ENCODE data around the gene BMP7.
"Not testable (repeated sequence)": the region's sequence is repeated elsewhere in the genome, so short reads cannot be mapped to it uniquely, and the experiment has no call there.

BMP7 gene

GRCh38 chr20:57173041-57173440 is 93.4 kb downstream of the BMP7 start:
- DNase-seq: no peak

- DNase-seq: no peak
These were observed 96.1 kb downstream of the BMP7 start for GRCh38 chr20:57170343-57170742.

DNA sequence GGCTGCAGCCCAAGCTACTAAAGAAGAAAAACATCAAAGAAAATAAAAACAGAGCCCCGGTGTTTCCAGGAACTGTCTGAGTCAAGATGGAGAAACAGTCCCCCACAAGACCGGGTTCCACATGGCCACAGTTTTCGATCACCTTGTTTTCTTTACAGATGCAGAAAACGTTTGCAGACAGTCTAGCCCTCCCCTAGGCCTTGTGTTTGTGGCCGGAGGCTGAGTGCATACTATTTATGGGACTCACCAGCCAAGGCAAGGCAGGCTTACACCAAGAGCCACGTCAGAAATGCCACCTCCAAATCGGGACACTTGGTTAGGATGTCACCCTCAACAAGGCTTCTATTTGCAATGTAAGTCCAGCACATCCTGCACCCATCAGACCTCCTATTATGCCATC is 97.3 kb downstream of the BMP7 start:
- DNase-seq: no peak

DNA sequence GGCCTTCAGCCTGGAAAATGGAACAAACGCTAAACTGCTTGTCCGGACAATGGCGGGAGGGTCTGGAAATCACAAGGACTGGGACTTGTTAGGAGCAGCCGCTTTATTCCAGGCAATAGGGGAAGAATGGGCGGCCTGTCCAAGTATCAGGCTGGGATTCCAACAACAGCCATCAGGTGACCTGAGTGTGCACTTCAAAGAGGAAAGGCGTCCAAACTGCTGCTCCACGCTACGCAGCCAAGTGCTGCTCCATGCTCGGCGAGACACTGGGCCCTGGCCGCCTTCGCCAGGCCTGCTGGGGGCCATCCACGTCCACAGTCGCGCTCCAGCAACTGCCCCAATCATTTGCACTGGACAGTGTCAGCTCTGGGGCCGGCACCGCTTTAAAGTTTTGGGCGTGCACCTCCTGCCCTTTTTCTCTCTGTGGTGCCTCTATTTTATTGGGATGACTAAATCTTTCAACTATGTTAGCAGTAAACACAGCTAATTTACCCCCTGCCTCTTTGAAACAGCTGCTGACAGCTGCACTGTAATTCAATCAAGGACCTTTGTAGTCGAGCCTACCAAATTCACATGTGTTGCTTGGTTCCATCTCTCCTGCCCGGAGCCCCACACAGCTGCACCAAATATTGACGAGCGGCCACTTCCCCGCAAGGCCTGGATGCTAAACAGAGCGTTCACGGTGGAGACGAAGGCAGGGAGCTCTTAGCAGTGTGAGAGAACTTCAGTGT is 98.3 kb downstream of the BMP7 start:
- DNase-seq: peak in 8 of 56 donors; percentile 4 to 35 (median 12)

- DNase-seq: no peak
These were observed 99.2 kb downstream of the BMP7 start for GRCh38 chr20:57167292-57167655.

- no peak for DNase-seq
These were observed 99.7 kb downstream of the BMP7 start for GRCh38 chr20:57166568-57167291.

DNA sequence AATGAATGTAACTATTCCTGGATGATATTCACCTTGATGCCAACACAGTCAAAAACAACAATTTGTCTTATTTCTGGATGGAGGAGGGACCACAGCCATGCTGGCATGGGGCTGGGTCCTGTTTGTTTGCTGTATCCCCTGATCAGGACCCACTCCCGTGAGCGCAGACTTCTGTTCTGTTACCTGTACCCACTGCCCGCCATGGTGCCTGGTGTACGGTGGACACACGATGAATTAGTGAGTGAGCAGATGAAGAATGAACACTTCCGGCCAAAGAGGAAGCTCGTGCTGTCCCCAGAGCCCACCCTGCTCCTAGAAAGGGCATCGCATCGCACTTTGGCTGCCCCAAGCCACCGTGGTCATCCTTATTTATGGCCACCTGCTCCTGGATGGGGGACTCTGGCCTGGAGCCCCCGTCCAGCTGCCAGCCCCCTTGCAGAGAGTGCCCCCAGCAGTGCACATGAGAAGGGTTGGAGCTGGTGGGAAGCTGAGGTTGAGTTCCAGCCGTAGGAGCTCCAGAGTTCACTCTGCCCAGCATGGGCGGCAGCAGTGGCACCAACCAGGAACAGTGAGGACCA is 100.9 kb downstream of the BMP7 start:
- no peak for DNase-seq

DNA sequence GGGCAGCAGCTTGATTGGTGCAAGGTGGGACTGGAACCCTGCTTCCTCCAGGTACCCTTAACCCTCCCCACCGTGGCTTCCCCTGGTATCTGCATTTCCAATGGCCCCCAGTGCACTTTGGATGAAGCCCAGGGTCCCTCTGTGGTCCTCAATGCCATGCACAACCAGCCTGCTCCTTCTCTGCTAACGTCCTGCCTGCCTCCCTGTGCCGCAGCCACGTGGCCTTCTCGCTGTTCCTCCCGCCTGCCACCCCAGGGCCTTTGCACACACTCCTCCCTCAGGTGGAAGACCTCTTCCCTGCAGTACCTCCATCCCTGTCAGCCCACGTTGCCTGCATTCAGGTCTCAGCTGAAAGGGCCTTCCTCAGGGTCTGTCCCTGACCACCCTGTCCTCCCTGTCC is 101.6 kb downstream of the BMP7 start:
- DNase-seq: no peak

DNA sequence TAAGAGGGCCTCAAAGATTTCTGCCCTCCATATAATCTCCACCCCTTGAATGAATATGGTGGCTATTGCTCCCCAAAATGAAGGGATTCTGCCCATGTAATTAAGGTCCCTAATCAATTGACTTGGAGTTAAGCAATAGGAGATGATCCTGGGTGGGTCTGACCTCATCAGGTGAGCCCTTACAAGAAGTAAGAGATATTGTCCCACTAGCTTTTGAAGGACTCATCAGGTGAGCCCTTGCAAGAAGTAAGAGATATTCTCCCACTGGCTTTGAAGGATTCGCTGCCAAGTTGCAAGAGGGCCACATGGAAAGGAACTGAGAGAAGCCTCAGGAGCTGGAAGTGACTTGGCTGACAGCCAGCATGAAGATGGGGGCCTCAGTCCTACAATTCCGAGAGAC is 103.4 kb downstream of the BMP7 start:
- DNase-seq: no peak

- peak in 3 of 56 donors; percentile 1 to 14 (median 4) for DNase-seq
These were observed 104.1 kb downstream of the BMP7 start for GRCh38 chr20:57162362-57162652.

- DNase-seq: no peak
These were observed 104.7 kb downstream of the BMP7 start for GRCh38 chr20:57161478-57162361.

DNA sequence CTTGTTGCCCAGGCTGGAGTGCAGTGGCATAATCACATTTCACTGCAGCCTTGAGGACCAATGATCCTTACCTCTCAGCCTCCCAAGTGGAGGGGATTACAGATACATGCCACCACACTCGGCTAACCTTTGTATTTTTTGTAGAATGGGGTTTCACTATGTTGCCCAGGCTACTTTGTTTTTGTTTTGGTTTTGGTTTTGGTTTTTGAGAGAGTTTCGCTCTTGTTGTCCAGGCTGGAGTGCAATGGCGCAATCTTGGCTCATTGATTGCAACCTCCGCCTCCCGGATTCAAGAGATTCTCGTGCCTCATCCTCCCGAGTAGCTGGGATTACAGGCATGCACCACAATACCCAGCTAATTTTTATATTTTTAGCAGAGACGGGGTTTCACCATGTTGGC is 105.5 kb downstream of the BMP7 start:
- DNase-seq: no peak

GRCh38 chr20:57159945-57160610 is 106.4 kb downstream of the BMP7 start:
- DNase-seq: no peak

DNA sequence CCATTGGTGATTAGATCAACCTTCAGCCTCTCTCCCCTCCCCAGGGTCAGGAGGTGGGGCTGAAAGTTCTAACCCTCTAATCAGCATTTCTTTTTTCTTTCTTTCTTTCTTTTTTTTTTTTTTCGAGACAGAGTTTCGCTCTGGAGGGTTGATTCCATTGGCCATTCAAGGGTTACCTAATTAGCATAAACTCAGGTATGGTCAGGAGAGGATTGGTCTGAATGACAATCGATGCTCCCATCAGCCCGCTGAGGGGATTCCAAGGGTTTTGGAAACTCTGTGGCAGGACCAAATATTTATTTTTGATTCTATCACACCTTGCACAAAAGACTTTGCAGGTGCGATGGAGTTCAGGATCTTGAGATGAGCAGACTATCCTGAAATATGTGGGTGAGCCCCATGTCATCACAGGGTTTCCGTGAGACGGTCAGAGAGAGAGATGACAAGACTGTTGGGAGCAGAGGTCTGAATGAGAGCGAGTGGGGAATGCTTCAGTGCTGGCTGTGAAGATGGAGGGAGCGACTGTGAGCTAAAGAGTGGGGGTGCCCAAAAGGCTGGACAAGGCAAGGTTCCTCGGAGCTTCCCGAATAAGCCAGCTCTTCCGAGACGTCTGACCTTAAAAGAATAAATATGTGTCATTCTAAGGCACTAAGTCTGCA is 107.1 kb downstream of the BMP7 start:
- no peak for DNase-seq

DNA sequence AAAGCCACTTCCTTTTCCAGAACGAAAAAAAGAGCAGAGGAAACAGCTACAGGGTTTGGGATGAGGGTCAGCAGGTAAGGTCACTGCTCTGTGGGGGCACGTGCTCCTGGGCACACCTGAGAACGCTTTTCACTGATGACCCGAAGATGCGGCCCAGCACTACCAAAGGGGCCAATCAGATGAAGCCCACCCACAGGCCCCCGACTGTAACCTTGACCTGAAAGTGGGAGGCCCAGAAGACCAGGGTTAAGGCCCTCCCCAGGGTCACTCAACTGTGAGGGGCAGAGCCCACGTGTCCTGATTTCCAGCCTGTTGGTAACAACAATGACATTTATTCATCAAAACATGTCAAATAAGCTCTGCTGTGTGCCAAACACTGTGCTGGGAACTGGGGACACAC is 108.0 kb downstream of the BMP7 start:
- DNase-seq: no peak

- not testable (repeated sequence) for DNase-seq
These were observed 108.7 kb downstream of the BMP7 start for GRCh38 chr20:57157787-57158186.

- DNase-seq: no peak
These were observed 109.2 kb downstream of the BMP7 start for GRCh38 chr20:57157106-57157691.

- DNase-seq: no peak
These were observed 110.3 kb downstream of the BMP7 start for GRCh38 chr20:57156011-57156729.

- no peak for DNase-seq
These were observed 111.0 kb downstream of the BMP7 start for GRCh38 chr20:57155415-57155814.
